ENCODE data around the gene SYS1.
A peak's percentile ranks its signal among the peaks of the same experiment; 100 is the strongest.

The SYS1 gene

DNA sequence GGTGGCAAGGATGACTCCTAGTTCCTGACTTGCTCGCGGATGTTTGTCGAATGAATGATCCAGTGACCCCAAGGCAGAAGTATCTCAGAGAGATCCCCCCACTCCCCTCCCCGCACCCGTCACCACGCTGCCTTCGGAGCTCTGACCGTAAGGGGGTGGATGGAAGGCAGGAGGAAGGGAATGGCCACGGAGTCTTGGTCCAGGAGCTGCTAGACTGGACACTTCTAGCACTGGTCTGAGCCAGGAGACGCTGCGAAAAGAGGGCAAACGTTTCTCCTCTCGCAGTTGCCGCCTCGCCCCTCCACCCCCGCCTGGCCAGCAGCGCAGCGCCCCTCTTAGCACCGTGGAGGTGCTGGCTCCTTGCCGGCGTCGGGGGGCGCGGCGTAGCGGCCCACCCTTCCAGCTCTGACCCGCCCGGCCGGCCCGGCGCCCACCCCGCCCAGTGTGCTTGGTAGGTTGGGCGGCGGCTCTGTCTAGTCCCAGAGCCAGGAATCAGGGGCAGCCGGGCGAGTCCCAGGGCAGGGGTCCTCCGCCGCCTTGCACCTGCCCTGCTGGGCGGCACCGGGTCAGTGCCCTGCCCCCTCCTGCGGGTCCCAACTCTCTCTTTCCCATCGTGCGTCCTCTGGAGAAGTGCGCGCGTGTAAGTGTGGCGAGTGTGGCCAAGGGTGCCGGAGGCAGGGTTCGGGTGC, 42.8 kb downstream of the SYS1 start:
- peak; percentile 21 for TF ChIP-seq EZH2 (optimal IDR thresholded peaks at IDR 0.05; ENCODE audit: low read depth, low read length)
- TF ChIP-seq, protein P1, sequence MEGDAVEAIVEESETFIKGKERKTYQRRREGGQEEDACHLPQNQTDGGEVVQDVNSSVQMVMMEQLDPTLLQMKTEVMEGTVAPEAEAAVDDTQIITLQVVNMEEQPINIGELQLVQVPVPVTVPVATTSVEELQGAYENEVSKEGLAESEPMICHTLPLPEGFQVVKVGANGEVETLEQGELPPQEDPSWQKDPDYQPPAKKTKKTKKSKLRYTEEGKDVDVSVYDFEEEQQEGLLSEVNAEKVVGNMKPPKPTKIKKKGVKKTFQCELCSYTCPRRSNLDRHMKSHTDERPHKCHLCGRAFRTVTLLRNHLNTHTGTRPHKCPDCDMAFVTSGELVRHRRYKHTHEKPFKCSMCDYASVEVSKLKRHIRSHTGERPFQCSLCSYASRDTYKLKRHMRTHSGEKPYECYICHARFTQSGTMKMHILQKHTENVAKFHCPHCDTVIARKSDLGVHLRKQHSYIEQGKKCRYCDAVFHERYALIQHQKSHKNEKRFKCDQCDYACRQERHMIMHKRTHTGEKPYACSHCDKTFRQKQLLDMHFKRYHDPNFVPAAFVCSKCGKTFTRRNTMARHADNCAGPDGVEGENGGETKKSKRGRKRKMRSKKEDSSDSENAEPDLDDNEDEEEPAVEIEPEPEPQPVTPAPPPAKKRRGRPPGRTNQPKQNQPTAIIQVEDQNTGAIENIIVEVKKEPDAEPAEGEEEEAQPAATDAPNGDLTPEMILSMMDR (IDR thresholded peaks at IDR 0.05; ENCODE audit: low read length): no peak
- no peak for TF ChIP-seq EZH2phosphoT487 (IDR thresholded peaks at IDR 0.05; ENCODE audit: low read length)
- Histone ChIP-seq H3K4me1 (ENCODE audit: low read length) (no peaks in the 10 kb centered on the region), H3K36me3 (replicated peaks; ENCODE audit: insufficient read depth, low read length) (no peaks in the 10 kb centered on the region), H3K27me3 (replicated peaks; ENCODE audit: insufficient read depth, low read length) (peaks cover 9% of the 10 kb centered on the region), H3K4me3 (ENCODE audit: low read length) (peak overlapping the region; percentile 70), H3K9me2 (replicated peaks; ENCODE audit: insufficient read depth, low read length) (no peaks in the 10 kb centered on the region), H3K4me2 (ENCODE audit: low read depth, low read length) (peak overlapping the region; percentile 88), H3K27ac (ENCODE audit: low read length) (no peak overlapping the region), H3K9ac (ENCODE audit: low read length) (peak overlapping the region; percentile 13; the same call in 1 of the 2 replicates), H3K9me3 (replicated peaks; ENCODE audit: insufficient read depth, low read length) (no peaks in the 10 kb centered on the region), H4K20me1 (ENCODE audit: insufficient read depth, low read length) (no peaks in the 10 kb centered on the region), H3F3A (ENCODE audit: insufficient read depth, low read length) (no peaks in the 10 kb centered on the region), H2AFZ (ENCODE audit: low read length) (peak overlapping the region; percentile 72), H3K79me2 (ENCODE audit: low read length) (no peaks in the 10 kb centered on the region)
- no peak for DNase-seq

DNA sequence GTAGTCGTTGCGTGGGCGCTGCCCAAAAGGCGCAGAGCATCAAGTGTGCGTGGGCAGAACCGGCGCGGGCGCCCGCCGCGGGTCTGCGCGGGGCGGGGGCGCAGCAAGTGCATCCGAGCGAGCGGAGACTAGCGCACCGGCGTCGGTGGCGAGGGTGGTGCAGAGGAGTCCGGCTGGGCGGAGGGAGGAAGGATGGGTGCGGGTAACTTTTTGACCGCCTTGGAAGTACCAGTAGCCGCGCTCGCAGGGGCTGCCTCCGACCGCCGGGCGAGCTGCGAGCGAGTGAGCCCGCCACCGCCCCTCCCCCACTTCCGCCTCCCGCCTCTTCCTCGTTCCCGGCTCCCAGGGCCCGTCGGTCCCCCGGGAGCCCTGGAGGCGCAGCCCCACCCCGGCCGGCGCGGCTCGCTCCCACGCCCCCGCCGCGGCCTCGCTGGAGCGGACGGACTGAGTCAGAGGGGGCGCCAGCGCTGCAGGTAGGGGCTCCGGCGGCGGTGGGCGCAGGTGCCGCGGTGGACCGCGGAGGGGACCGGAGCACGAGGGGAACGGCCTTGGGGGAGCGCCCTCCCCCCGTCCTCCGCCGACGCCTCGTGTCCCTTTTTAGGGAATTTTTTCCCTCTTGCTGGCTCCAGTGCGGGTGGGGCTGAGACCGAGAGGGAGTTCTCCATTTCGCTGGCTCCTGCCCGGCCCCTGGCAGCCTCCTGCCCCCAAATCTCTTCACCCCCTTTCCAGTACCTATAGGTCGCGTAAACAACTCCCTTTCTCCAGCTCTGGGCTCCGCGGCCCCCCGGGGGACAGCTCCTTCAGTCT, 43.5 kb downstream of the SYS1 start:
- DNase-seq: no peak
- Histone ChIP-seq H2AFZ (ENCODE audit: low read length) (peak overlapping the region; percentile 72), H3K79me2 (ENCODE audit: low read length) (no peaks in the 10 kb centered on the region), H3F3A (ENCODE audit: insufficient read depth, low read length) (no peaks in the 10 kb centered on the region), H3K36me3 (replicated peaks; ENCODE audit: insufficient read depth, low read length) (no peaks in the 10 kb centered on the region), H3K4me1 (ENCODE audit: low read length) (no peaks in the 10 kb centered on the region), H3K27ac (ENCODE audit: low read length) (no peak overlapping the region), H4K20me1 (ENCODE audit: insufficient read depth, low read length) (no peaks in the 10 kb centered on the region), H3K9me2 (replicated peaks; ENCODE audit: insufficient read depth, low read length) (no peaks in the 10 kb centered on the region), H3K4me2 (ENCODE audit: low read depth, low read length) (peak overlapping the region; percentile 88), H3K4me3 (ENCODE audit: low read length) (peak overlapping the region; percentile 70), H3K9me3 (replicated peaks; ENCODE audit: insufficient read depth, low read length) (no peaks in the 10 kb centered on the region), H3K27me3 (replicated peaks; ENCODE audit: insufficient read depth, low read length) (peaks cover 9% of the 10 kb centered on the region), H3K9ac (ENCODE audit: low read length) (peak overlapping the region; percentile 13; the same call in 1 of the 2 replicates)
- TF ChIP-seq EZH2phosphoT487 (IDR thresholded peaks at IDR 0.05; ENCODE audit: low read length) (no peak), EZH2 (optimal IDR thresholded peaks at IDR 0.05; ENCODE audit: low read depth, low read length) (no peak)
- TF ChIP-seq, protein P1 (IDR thresholded peaks at IDR 0.05; ENCODE audit: low read length): no peak

DNA sequence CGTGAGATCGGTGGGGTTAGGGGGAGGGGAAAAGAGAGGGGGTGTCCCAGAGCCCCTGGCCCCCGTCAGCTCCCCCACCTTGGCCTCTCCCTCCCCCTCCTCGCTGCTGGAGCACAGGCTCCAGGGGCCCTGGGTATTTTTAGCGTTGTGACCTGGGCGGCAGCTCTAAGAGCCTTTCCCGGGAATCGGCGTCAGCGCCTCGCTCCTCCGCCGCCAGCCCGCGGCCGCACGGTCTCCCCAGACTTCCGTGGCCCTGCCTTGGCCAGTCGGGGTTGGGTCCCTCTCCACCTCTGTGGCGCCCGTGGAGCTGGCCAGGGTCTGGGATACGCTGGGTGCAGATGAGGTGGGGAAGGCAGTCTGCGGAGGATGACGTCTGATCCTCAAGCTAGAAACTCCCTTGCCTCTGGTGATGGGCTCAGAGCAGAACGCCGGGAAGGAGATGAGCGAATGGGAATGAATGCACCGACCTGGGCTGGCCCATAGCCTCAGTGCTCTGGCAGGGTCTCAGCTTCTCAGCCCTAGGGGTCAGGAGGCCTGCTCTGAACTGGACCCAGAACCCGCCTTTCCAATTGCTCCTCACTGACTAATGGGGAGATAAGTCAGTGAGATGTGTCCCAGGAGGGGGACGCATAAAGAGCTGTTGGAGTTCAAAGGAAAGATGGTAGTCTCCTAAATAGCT, 44.2 kb downstream of the SYS1 start:
- Histone ChIP-seq H3K36me3 (replicated peaks; ENCODE audit: insufficient read depth, low read length) (no peaks in the 10 kb centered on the region), H3K27me3 (replicated peaks; ENCODE audit: insufficient read depth, low read length) (peaks cover 9% of the 10 kb centered on the region), H3K9me2 (replicated peaks; ENCODE audit: insufficient read depth, low read length) (no peaks in the 10 kb centered on the region), H4K20me1 (ENCODE audit: insufficient read depth, low read length) (no peaks in the 10 kb centered on the region), H2AFZ (ENCODE audit: low read length) (no peak overlapping the region), H3K9ac (ENCODE audit: low read length) (no peak overlapping the region), H3K27ac (ENCODE audit: low read length) (no peak overlapping the region), H3K9me3 (replicated peaks; ENCODE audit: insufficient read depth, low read length) (no peaks in the 10 kb centered on the region), H3F3A (ENCODE audit: insufficient read depth, low read length) (no peaks in the 10 kb centered on the region), H3K4me1 (ENCODE audit: low read length) (no peaks in the 10 kb centered on the region), H3K4me3 (ENCODE audit: low read length) (no peak overlapping the region), H3K4me2 (ENCODE audit: low read depth, low read length) (no peak overlapping the region), H3K79me2 (ENCODE audit: low read length) (no peaks in the 10 kb centered on the region)
- no peak for TF ChIP-seq EZH2phosphoT487 (IDR thresholded peaks at IDR 0.05; ENCODE audit: low read length)
- TF ChIP-seq, protein P1 (IDR thresholded peaks at IDR 0.05; ENCODE audit: low read length): no peak
- no peak for TF ChIP-seq EZH2 (optimal IDR thresholded peaks at IDR 0.05; ENCODE audit: low read depth, low read length)
- no peak for DNase-seq

All from MM.1S (cell line).